Colonic mucosa (tissue), 4 donors: ENCODE results near the gene SYNDIG1. TPM values are rescaled to one million over a fixed set of nuclear protein-coding genes. Genes with fewer than 3 reads are reported as not detected.

Experiments used
- DNase-seq: peaks from one replicate; pipeline ENCODE4 v3.0.0-alpha.2; 2020
- H3K27ac ChIP-seq: fragments of 200-600 bp; one replicate; pipeline ENCODE4 v1.8.0; 2021
- H3K27me3 ChIP-seq: fragments of 200-600 bp; one replicate; pipeline ENCODE4 v1.8.0; 2021
- H3K36me3 ChIP-seq: fragments of 200-600 bp; one replicate; pipeline ENCODE4 v1.8.0; 2021
- H3K4me1 ChIP-seq: fragments of 200-600 bp; one replicate; pipeline ENCODE4 v1.8.0; 2021; ENCODE audit warnings: mild to moderate bottlenecking
- H3K4me3 ChIP-seq: fragments of 200-600 bp; one replicate; pipeline ENCODE4 v1.8.0; 2021
- H3K9ac ChIP-seq, 2 donors: one replicate each; pipeline ENCODE4 v1.7.0; 2013; ENCODE audit warnings: control low read depth in 2 of 2, low read depth in 2 of 2, low read length in 2 of 2
- H3K9me3 ChIP-seq: fragments of 200-600 bp; one replicate; pipeline ENCODE4 v1.8.0; 2021
- intact Hi-C: fragments of 100-400 bp; cut with DNase I; formaldehyde crosslinking; loops from one replicate; pipeline ENCODE4 v1.14.1; 2022
- total RNA-seq, 2 donors: library from RNA; stranded (reverse); fragmentation: NEBNext Ultra II Directional in 1 of 2; extraction: Animal tissue kit (Norgen Biotek cat#: 25700) in 1 of 2; gene quantifications; one replicate each; pipeline ENCODE4 v1.2.1, GENCODE V29; 2021
- TF ChIP-seq, protein P1 (sequence below): fragments of 200-600 bp; IDR thresholded peaks from one replicate; pipeline ENCODE4 v1.8.0; 2022; ENCODE audit warnings: antibody characterized with exemption, mild to moderate bottlenecking
- donor health status: healthy.
- donor health status: DM: no; HTN: no; CAD: no.
- donor health status: DM: no; HTN: no; CAD: no.

SYNDIG1 gene
- total RNA-seq, 2 donors from 2014 or later, result 0.10 to 0.19 TPM

DNA sequence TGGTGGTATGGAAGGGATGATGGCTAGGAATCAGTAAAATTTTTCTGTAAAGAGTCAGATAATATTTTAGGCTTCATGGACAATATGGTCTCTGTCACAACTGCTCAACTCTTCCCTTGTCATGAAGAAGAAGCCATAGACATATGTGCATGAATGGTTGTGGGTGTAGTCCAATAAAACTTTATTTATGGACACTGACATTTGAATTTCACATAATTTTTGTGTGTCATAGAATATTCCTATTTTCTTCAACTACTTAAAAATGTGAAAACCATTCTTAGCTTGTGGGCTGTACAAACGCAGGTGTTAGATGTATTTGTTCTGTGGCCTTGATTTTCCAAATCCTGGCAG lies 59.9 kb downstream of the SYNDIG1 start:
- TF ChIP-seq, protein P1, sequence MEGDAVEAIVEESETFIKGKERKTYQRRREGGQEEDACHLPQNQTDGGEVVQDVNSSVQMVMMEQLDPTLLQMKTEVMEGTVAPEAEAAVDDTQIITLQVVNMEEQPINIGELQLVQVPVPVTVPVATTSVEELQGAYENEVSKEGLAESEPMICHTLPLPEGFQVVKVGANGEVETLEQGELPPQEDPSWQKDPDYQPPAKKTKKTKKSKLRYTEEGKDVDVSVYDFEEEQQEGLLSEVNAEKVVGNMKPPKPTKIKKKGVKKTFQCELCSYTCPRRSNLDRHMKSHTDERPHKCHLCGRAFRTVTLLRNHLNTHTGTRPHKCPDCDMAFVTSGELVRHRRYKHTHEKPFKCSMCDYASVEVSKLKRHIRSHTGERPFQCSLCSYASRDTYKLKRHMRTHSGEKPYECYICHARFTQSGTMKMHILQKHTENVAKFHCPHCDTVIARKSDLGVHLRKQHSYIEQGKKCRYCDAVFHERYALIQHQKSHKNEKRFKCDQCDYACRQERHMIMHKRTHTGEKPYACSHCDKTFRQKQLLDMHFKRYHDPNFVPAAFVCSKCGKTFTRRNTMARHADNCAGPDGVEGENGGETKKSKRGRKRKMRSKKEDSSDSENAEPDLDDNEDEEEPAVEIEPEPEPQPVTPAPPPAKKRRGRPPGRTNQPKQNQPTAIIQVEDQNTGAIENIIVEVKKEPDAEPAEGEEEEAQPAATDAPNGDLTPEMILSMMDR, result no peak

DNA sequence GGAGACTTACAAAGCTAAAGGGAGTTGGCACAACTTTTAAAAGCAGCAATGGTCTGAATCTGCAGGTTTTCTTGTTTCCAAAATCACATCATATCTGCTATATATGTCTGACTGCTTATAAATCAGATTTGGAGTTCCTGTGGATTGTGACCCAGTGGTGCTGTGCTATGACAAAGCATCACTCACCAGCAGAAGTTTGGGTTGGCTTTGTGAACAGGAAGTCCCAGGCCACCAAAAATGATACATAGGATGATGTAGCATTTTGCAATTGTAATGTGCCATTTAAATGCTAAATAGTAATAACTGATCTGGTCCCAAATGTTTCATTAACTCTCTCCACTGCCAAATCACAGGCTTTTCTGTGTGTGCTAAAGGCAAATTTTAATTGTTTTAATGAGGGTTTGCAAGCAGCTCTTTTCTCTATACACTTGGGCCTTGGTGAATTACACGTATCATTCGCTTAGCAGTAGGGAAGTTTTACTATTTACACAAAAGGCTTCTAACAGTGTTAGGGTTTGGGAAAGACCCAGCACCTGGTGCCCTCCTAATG lies 60.8 kb downstream of the SYNDIG1 start:
- DNase-seq, result no peak
- Histone ChIP-seq H3K4me1 (no peaks in the 10 kb centered on the region), H3K9me3 (no peaks in the 10 kb centered on the region), H3K4me3 (no peak overlapping the region), H3K27ac (no peak overlapping the region), H3K36me3 (no peaks in the 10 kb centered on the region), H3K27me3 (no peaks in the 10 kb centered on the region), H3K9ac (no peak overlapping the region)
- TF ChIP-seq, protein P1, result no peak
- intact Hi-C loops, result no loop called here

More for the DNA sequence above, 59.9 kb downstream of the SYNDIG1 start:
- Histone ChIP-seq H3K4me1 (no peaks in the 10 kb centered on the region), H3K27me3 (no peaks in the 10 kb centered on the region), H3K9ac (no peak overlapping the region), H3K27ac (no peak overlapping the region), H3K36me3 (no peaks in the 10 kb centered on the region), H3K9me3 (no peaks in the 10 kb centered on the region), H3K4me3 (no peak overlapping the region)
- DNase-seq, result no peak
- intact Hi-C loops, result no loop called here

DNA sequence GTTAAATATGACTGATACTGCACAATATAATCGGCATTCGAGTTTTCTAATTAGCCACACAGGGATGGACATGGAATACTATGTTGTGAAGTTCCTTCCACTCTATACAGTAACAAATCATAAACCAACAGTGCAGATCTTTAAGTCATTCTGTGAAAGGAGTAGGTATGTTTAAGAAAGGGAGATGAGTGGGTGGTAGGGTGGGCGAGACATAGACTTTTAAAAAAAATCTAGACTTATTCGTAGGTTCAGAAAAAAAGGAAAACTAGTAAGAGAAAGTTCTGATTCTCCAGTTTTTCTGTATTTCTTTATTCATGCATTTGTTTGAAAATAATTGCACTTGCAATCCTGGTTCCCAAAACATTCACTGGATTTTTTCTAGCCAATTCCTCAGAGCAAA lies 61.8 kb downstream of the SYNDIG1 start:
- DNase-seq, result no peak
- H3K4me1 ChIP-seq, result no peaks in the 10 kb centered on the region
- no peak overlapping the region for H3K9ac ChIP-seq
- TF ChIP-seq, protein P1, result no peak
- H3K9me3 ChIP-seq, result no peaks in the 10 kb centered on the region
- no peaks in the 10 kb centered on the region for H3K27me3 ChIP-seq
- H3K27ac ChIP-seq, result no peak overlapping the region
- H3K36me3 ChIP-seq, result no peaks in the 10 kb centered on the region
- intact Hi-C loops, result no loop called here
- no peak overlapping the region for H3K4me3 ChIP-seq

DNA sequence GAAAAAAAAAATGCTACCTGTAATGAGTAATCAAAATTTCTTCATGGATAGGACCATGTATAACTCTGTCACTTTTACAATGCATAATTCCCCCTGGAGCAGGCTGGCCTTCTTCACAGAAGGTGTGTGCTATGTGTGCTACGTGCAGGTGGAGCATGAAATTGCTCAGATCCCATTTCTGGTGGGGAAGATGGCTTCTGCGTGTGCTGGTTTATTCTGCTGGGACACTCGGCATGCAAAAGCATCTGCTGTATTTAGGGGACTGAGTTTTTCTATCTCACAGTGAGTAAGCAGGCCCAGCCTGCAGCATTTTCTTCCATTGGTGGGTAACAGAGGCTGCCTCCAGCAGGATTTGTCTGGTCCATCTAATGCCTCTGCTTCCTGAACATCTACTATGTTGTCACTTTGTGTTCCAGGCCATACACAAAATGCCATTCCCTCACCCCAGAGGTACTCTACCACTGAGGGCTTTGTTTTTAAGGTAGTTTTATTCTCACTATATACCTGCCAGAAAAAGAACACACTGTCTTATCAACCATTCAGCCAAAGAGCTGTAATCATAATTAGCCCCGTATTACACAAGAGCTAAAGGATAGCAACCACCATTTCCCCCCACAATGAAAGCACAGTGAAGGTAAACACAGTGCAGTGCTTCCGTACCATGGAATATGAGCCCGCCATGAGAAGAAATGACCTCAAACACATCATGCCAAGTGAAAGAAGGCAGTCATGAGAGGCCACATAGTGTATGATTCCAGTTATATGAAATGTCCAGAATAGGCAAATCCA lies 62.4 kb downstream of the SYNDIG1 start:
- no peak overlapping the region for H3K9ac ChIP-seq
- H3K27ac ChIP-seq, result no peak overlapping the region
- H3K4me3 ChIP-seq, result no peak overlapping the region
- H3K36me3 ChIP-seq, result no peaks in the 10 kb centered on the region
- no peaks in the 10 kb centered on the region for H3K9me3 ChIP-seq
- intact Hi-C loops, result no loop called here
- no peaks in the 10 kb centered on the region for H3K27me3 ChIP-seq
- no peaks in the 10 kb centered on the region for H3K4me1 ChIP-seq
- TF ChIP-seq, protein P1, result no peak
- no peak for DNase-seq

DNA sequence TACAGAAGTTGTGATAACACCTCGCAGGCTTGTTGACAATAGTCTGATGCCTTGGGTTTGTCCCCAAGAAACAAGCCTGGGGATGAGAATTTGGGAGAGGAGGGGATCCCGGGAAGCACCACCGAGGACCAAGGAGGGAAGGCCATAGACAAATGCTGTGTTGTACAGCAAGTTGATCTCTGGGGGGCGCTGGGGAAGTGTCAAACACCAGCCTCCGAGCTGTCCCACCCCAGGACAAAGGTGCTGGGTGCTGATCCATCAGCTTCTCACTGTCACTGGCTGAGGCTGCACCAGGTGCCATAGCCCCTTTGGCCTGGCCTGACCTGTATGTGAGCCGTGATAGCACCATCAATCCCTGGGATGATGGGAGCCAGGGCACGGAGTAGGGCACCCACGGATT lies 64.0 kb downstream of the SYNDIG1 start:
- intact Hi-C loops, result no loop called here
- H3K36me3 ChIP-seq, result no peaks in the 10 kb centered on the region
- no peak for DNase-seq
- H3K4me3 ChIP-seq, result no peak overlapping the region
- no peaks in the 10 kb centered on the region for H3K4me1 ChIP-seq
- H3K27me3 ChIP-seq, result no peaks in the 10 kb centered on the region
- H3K9me3 ChIP-seq, result no peaks in the 10 kb centered on the region
- TF ChIP-seq, protein P1, result no peak
- H3K9ac ChIP-seq, result no peak overlapping the region
- no peak overlapping the region for H3K27ac ChIP-seq
